IPS-18c (cell line): ENCODE measurements around the gene FAM120A.

Experiments used
- H3K4me3 ChIP-seq: 2 replicates; pipeline ENCODE4 v1.7.0; 2013; ENCODE audit warnings: low read depth, mild to moderate bottlenecking, low read length, moderate library complexity; ENCODE audit not compliant: insufficient read depth
- H3K9me3 ChIP-seq: one replicate; pipeline ENCODE4 v1.6.1; 2013; ENCODE audit warnings: mild to moderate bottlenecking, low read length, moderate library complexity; ENCODE audit not compliant: control insufficient read depth, insufficient read depth

Gene FAM120A

DNA sequence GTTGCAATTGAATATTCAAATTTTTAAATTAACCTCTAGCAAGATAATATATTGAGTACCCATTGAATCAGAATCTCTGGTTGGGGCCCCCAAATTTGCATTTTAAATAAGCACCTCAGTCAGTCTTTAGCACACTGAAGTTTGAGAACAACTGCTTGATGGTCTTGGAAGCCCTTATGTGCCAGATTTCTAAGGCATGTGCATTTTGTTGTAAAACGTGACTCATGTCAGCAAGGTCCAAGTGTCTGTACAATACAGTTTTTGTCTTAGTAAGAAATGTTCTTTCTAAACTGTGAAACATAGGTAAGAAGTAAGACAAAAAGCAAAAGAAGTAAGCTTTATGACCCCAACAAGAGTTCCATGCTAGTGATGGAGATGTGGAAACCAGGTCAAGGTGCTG, 65.8 kb downstream of the FAM120A start:
- Histone ChIP-seq H3K4me3 (no peak overlapping the region), H3K9me3 (no peaks in the 10 kb centered on the region)

DNA sequence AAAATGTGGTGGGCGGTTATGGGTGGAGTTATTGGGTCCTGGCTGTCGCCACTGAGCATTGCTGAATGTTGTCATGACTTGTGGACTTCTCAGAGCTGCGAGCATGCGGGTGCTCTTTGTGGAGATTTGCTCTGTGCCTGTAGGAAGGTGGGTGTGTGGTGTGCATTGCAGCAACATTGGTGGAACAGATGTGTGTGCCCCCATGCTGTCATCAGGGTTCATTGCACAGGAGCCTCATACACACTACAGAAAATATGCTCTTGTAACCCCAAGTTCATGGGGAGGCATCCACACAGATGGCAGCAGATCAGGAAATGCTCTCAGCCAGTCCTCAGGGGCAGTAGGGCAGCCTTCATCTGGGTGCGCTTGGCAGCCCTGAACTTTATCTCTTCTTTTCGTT, 69.0 kb downstream of the FAM120A start:
- Histone ChIP-seq H3K9me3 (no peaks in the 10 kb centered on the region), H3K4me3 (no peak overlapping the region)

DNA sequence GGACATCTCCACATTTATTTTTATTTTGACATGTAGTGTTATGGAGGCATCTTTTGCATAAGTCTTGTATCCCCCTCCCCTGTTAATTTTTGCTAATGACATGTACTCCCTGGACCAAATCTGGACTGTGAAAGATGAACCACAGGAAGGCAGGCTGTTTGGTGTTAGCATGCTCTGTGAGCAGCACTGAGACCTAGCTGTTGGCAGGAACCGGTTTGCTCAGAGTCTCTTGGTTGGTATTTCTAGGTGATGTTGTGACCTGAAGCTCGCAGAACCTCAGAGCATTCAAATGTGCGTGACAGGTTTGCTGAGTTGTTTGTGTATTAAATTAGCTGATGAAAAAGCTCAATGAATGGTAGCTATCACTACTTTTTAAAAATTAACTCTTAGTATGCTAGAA, 71.3 kb downstream of the FAM120A start:
- Histone ChIP-seq H3K4me3 (no peak overlapping the region), H3K9me3 (no peaks in the 10 kb centered on the region)

DNA sequence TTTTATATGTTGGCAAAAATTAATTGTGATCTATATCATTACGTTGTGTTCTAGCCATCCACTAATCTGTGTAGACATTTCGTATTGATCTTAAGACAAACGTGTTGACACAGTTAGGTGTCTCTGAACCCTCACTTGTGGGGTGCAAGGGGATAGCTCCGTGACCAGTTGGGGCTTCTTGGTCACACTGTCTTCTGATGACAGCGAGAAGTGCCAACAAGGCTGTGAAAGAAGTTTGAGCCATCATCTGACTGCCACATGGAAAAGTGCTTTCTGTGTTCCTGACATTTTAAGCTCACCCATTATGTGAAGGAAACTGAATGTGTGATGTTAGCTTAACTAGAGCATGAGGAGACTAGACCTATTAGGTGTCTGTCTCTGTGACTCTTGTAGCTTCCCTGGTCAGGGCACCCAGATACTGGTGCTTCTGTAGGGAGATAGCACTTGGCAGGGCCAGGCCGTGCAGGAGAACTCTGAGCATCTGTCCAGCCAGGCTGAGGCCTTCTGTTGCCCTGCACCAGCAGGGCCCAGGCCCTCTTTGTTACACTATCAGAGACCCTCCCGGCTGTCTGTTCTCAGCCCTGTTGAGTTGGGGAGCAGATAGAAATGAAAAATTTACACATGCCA, 72.1 kb downstream of the FAM120A start:
- H3K4me3 ChIP-seq = no peak overlapping the region
- no peaks in the 10 kb centered on the region for H3K9me3 ChIP-seq

DNA sequence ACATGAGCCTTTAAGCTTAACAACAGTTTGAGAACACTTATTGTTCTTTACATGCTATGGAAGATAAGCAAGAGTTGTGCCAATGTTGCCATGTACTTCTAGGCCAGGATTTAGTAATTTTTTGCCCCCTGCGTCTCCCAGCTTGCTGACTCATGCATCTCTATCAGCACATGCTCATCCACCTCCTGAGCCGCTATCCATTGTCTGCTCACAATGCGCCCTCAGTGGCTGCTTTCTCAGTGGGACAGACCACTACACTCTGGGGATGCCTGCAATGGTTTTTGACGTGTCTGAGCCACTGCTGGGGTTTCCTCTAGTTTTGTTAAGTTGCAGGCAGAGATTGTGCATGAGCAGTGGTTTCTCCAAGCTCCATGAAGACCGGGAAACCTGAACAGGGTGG, 74.0 kb downstream of the FAM120A start:
- H3K9me3 ChIP-seq = no peaks in the 10 kb centered on the region
- H3K4me3 ChIP-seq = no peak overlapping the region

DNA sequence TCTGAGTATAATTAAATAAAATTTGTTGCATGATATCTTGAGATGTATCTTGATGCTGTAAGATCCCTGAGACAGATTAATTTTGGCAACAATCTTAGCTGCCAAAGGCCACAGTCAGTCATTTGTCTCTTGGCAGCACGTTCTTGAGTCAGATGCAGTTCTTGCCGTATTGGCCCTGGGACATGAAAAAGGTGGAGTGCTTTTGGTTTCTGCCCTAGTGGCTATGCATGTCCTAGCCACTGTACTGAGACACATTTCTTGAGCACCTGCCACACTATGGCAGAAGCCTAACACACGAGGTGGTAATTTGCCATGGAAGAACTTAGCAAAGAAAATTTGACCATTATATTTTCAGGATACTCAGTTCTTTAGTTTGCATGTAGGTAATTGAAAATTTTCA, 79.9 kb downstream of the FAM120A start:
- Histone ChIP-seq H3K9me3 (no peaks in the 10 kb centered on the region), H3K4me3 (no peak overlapping the region)

DNA sequence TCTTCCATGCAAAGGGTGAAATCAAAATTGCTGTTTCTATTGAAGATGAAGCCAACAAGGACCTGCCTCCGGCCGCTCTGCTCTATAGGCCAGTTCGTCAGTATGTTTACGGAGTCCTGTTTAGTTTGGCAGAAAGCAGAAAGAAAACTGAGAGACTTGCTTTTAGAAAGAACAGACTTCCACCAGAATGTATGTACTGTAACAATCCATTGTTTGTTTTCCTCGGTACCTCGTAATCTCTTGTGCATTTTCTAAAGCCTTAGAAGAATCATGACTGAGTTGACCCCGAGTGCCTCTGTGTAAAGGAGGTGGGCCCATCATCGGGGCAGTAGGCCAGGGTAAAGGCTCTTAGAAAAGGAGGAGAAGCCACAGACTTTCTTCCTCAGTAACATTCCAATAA, 80.7 kb downstream of the FAM120A start:
- Histone ChIP-seq H3K4me3 (no peak overlapping the region), H3K9me3 (no peaks in the 10 kb centered on the region)

DNA sequence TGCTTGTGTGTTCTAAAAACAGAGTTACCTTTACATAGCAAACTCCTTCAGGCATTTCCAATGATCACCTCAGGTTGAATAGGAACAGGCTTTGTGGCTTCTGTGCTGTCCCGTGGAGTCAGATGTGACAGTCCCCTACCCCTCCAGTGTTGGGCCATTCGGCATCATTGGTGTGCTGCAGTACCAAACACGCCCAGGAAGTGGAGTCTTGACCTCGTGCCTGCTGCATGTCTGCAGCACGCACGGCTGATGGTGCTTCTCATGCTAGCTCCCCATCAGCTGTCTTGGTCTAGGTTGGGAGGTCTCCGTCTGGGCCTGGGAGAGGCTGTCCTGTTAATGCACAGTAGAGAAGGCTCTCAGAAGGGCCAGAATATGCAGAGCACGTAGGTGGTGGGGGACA, 82.4 kb downstream of the FAM120A start:
- no peak overlapping the region for H3K4me3 ChIP-seq
- no peaks in the 10 kb centered on the region for H3K9me3 ChIP-seq

DNA sequence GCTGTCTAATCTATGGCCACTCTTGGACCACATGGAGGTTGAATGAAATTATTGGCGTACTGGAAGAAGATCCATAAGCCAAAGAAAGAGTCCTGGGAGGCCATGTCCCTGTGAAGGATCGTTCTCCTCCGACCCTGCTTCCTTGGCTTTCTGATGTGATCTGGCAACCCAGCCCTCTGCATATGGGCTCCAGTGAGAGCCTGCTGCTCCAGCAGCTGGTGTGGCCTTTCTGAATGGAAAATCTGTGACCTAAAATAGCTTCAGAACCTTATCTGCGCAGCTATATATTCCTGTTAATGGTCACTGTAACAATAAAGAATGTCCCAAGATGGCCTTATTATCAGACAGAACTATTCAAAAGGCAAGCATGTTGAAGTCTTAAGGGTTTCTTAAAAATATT, 84.7 kb downstream of the FAM120A start:
- H3K4me3 ChIP-seq = no peak overlapping the region
- no peaks in the 10 kb centered on the region for H3K9me3 ChIP-seq

DNA sequence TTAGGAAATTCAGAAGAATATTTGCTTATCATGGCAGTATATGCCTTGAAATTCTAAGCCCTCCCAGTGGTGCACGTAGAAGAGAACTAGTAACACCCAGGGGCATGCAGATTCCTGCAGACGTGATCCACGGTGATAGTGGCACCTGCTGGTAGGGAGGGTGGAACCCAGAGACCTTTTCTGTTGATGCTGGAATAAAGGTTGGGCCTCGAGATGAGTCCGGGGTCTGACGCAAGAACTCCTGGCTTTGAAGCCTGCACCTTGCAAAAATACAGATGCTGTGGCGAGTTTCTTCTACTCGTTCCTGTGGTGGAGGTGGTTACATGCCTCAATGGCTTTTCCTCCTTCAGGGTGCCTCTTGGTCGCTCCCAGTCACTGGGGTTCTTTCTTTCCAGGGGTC, 85.4 kb downstream of the FAM120A start:
- H3K4me3 ChIP-seq = no peak overlapping the region

DNA sequence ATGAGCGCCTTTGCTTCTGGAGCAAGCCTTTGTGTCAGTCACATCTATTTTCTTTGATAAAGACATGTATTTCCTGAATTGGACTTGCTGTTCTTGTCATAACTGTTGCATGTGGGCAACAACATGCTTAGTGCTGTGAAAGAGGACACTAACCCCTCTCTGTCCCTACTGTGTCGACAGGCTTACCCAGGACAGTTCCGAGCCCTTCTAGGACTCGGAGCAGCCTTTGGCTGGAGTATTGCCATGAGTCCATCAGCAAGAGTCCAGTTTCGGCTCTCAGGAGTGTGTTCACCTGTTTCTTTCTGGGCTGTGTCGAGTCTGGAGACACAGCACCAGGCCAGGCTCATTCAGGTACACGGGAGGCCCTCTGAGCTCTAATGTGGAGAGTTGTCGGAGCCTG, 88.8 kb downstream of the FAM120A start:
- Histone ChIP-seq H3K9me3 (no peaks in the 10 kb centered on the region), H3K4me3 (no peak overlapping the region)

More for the DNA sequence above, 85.4 kb downstream of the FAM120A start:
- H3K9me3 ChIP-seq = no peaks in the 10 kb centered on the region

DNA sequence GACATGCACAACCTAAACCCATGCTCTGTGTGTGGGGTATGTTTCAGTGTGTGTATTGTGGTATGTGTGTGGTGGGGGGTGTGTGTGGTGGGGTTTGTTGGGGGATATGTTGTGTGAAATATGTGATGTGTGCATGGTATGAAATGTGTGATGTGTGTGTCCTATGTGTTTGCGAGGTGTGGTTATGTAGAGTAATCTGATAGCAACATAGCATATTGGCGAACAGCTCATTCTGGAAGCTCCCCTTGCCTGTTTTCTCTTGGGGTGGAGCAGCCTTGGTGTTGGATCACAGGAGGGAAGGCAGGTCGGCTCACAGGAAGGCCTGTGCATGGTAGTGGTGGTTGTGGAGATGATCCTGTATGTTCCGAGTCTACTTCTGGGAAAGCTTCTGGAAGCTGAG, 89.5 kb downstream of the FAM120A start:
- Histone ChIP-seq H3K4me3 (no peak overlapping the region), H3K9me3 (no peaks in the 10 kb centered on the region)

DNA sequence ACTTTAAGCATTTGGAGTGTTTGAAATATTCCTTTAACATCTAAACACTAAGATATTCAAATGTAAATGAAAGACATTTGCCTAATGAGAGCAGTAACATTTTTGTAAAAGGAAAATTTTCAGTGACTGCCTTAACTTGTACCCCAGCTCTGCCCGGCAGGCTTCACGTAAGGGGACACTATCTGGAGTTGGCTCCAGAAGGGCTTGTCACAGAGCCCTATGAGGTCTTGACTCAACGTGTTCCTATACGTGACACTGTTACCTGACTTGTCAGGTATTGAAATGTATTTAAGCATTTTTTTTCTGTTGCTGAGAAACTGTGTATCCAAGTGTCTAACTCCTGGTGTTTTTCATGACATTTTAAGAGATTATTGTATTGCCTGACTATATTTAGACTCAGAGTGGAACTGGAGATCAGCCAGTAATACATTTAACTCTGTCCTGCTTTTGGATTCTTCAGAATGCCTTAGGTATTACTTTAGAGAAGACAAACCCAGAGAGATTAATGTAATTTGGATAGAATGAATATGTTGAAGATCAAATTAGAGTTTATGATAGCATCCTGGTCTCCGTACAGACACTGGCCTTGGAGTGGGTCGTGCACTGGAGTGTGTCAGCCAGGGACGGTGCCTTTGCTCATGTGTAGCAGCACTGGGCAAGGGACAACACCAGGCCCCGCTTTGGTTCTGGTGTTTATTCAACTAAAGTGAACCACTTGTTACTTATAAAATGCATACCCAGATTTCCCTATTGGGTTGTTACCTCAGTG, 90.3 kb downstream of the FAM120A start:
- Histone ChIP-seq H3K9me3 (no peaks in the 10 kb centered on the region), H3K4me3 (no peak overlapping the region)

DNA sequence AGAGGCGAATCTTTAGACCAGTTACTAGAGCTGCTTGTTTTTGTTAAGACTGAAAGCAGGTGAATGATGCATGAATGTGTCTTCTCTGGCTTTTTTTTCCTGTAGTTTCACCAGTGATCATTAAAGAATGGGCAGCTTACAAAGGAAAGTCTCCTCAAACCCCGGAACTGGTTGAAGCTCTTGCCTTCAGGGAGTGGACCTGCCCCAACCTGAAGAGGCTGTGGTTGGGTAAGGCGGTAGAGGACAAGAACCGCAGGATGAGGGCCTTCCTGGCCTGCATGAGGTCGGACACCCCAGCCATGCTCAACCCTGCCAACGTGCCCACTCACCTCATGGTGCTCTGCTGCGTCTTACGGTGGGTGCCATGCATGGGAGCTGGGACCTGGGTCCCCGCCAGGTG, 91.6 kb downstream of the FAM120A start:
- no peak overlapping the region for H3K4me3 ChIP-seq

DNA sequence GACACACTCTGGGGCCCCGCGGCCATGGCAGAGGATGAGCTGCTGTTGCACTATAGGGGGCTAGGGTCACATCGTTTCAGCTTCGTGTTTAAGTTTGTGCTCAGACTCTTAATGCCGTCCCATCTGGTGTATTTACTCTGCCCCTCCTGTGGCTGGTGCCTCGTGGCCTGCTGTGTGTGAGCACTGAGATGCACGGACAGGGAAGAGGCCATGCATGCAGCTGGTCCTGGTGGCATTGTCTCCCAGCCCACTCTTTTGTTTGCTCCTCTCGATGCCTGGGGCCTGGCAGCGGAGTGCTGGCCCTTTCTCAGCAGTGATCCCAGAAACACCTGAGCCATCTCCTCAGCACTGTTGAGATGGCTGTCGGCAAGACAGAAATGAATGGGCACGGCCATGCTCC, 94.9 kb downstream of the FAM120A start:
- H3K4me3 ChIP-seq = no peak overlapping the region
- no peaks in the 10 kb centered on the region for H3K9me3 ChIP-seq

More for the DNA sequence above, 91.6 kb downstream of the FAM120A start:
- no peaks in the 10 kb centered on the region for H3K9me3 ChIP-seq

DNA sequence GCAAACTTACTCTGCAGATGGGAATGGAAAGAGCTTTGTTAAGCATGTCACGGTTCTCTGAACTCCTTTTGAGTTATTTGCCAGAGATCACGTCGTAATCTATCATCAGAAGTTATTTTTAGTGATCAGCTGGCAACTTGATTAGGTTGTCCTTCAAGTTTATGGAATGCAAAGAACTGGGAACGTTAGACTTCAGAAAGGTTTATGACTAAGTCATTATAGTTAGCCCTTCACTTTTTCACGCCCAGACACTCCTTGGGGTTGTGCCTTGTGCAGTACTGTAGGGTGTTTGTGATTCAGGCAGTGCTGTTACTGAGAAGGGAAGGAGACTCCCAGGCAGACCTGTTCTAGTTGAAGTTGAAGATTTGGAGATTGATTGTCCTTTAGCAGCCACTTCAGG, 98.1 kb downstream of the FAM120A start:
- H3K9me3 ChIP-seq = no peaks in the 10 kb centered on the region
- H3K4me3 ChIP-seq = no peak overlapping the region

DNA sequence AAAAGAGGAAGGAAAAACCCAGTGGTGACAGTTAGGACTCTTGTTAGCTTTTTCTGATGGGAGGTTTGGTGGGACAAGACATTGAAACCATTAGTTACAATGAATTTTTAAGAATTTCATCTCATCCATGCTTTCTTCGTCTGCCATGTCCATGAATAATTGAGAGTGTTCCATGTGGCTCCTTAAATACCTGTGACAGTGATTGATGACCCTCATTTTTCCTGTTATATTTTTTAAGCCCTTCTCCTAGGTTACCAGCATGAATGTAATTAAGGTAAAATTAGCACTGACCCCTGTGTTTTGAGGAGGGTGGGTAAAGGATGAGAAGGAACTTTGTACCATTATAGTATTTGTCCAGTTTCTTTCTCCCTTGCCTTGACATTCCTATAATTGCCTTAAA, 101.4 kb downstream of the FAM120A start:
- H3K9me3 ChIP-seq = no peaks in the 10 kb centered on the region
- no peak overlapping the region for H3K4me3 ChIP-seq

DNA sequence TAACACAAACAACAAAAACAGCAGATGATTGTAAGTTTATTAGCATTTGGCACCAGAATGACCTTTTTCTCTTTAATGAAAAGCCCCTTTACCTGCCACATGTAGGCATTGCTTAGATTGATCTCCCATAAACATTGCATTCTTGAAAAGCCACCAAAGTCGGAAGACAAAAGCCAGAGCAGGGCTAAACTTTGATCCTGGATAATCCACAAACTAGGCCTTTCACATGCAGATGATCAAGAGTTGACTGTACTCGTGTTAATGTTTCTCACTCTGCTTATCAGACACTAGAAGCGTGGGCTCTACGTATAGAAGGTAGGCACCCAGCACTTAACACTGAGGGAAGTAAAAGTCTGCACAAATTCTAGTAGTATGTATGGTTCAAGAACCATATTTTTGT, 103.9 kb downstream of the FAM120A start:
- H3K4me3 ChIP-seq = no peak overlapping the region
- no peaks in the 10 kb centered on the region for H3K9me3 ChIP-seq
